Measurements from ENCODE around the gene PBXIP1. TPM values are rescaled to one million over a fixed set of nuclear protein-coding genes. Genes with fewer than 3 reads are reported as not detected.
A peak's percentile ranks its signal among the peaks of the same experiment; 100 is the strongest.

Gene PBXIP1
- total RNA-seq, 1 donor from 2014 or later = 29.9 TPM

- Mint-ChIP-seq H3K4me3 (ENCODE audit: unreplicated experiment) (peak overlapping the region; percentile 99), H3K4me1 (ENCODE audit: low read depth, unreplicated experiment) (peaks cover 48% of the 10 kb centered on the region), H3K9me3 (ENCODE audit: unreplicated experiment) (peaks cover 10% of the 10 kb centered on the region), H3K27ac (ENCODE audit: unreplicated experiment) (peak overlapping the region; percentile 97), H3K27me3 (ENCODE audit: unreplicated experiment) (peaks cover 9% of the 10 kb centered on the region), H3K36me3 (ENCODE audit: unreplicated experiment) (no peaks in the 10 kb centered on the region)
- peak; percentile 60 for DNase-seq
- no peak for TF ChIP-seq CTCF (IDR thresholded peaks at IDR 0.05; ENCODE audit: partially characterized antibody, unreplicated experiment)
Measured at GRCh38 chr1:154955039-154955717, 721 bp downstream of the PBXIP1 start.

- Mint-ChIP-seq H3K27me3 (ENCODE audit: unreplicated experiment) (peaks cover 9% of the 10 kb centered on the region), H3K27ac (ENCODE audit: unreplicated experiment) (peak overlapping the region; percentile 97), H3K36me3 (ENCODE audit: unreplicated experiment) (no peaks in the 10 kb centered on the region), H3K9me3 (ENCODE audit: unreplicated experiment) (peaks cover 10% of the 10 kb centered on the region), H3K4me3 (ENCODE audit: unreplicated experiment) (peak overlapping the region; percentile 99), H3K4me1 (ENCODE audit: low read depth, unreplicated experiment) (peaks cover 48% of the 10 kb centered on the region)
- no peak for DNase-seq
- no peak for TF ChIP-seq CTCF (IDR thresholded peaks at IDR 0.05; ENCODE audit: partially characterized antibody, unreplicated experiment)
Measured at GRCh38 chr1:154954541-154954940, 1.4 kb downstream of the PBXIP1 start.

GRCh38 chr1:154953611-154954038 is 2.3 kb downstream of the PBXIP1 start:
- Mint-ChIP-seq H3K27me3 (ENCODE audit: unreplicated experiment) (peaks cover 10% of the 10 kb centered on the region), H3K36me3 (ENCODE audit: unreplicated experiment) (no peaks in the 10 kb centered on the region), H3K27ac (ENCODE audit: unreplicated experiment) (no peak overlapping the region), H3K4me1 (ENCODE audit: low read depth, unreplicated experiment) (peaks cover 48% of the 10 kb centered on the region), H3K9me3 (ENCODE audit: unreplicated experiment) (peaks cover 10% of the 10 kb centered on the region), H3K4me3 (ENCODE audit: unreplicated experiment) (peak overlapping the region; percentile 64)
- no peak for DNase-seq
- TF ChIP-seq CTCF (IDR thresholded peaks at IDR 0.05; ENCODE audit: partially characterized antibody, unreplicated experiment) = no peak

GRCh38 chr1:154952664-154953063 is 3.2 kb downstream of the PBXIP1 start:
- Mint-ChIP-seq H3K27me3 (ENCODE audit: unreplicated experiment) (peaks cover 12% of the 10 kb centered on the region), H3K27ac (ENCODE audit: unreplicated experiment) (peak overlapping the region; percentile 20), H3K4me1 (ENCODE audit: low read depth, unreplicated experiment) (peaks cover 48% of the 10 kb centered on the region), H3K36me3 (ENCODE audit: unreplicated experiment) (no peaks in the 10 kb centered on the region), H3K9me3 (ENCODE audit: unreplicated experiment) (peaks cover 11% of the 10 kb centered on the region), H3K4me3 (ENCODE audit: unreplicated experiment) (peak overlapping the region; percentile 17)
- no peak for DNase-seq
- no peak for TF ChIP-seq CTCF (IDR thresholded peaks at IDR 0.05; ENCODE audit: partially characterized antibody, unreplicated experiment)

- H3K36me3 Mint-ChIP-seq (ENCODE audit: unreplicated experiment) = no peaks in the 10 kb centered on the region
- peaks cover 12% of the 10 kb centered on the region for H3K27me3 Mint-ChIP-seq (ENCODE audit: unreplicated experiment)
- no peak for TF ChIP-seq CTCF (IDR thresholded peaks at IDR 0.05; ENCODE audit: partially characterized antibody, unreplicated experiment)
- DNase-seq = no peak
- peaks cover 45% of the 10 kb centered on the region for H3K4me1 Mint-ChIP-seq (ENCODE audit: low read depth, unreplicated experiment)
- peak overlapping the region; percentile 38 for H3K4me3 Mint-ChIP-seq (ENCODE audit: unreplicated experiment)
- H3K27ac Mint-ChIP-seq (ENCODE audit: unreplicated experiment) = peak overlapping the region; percentile 20
- peaks cover 11% of the 10 kb centered on the region for H3K9me3 Mint-ChIP-seq (ENCODE audit: unreplicated experiment)
Measured at GRCh38 chr1:154951901-154952657, 3.8 kb downstream of the PBXIP1 start.

Measured in glutamatergic neuron (in vitro differentiated cells).